ENCODE measurements around the gene TRIM24.

- TF ChIP-seq CTCF (conservative IDR thresholded peaks at IDR 0.05; ENCODE audit: low read length), result no peak
- no peak for TF ChIP-seq EZH2phosphoT487 (IDR thresholded peaks at IDR 0.05; ENCODE audit: borderline replicate concordance, low read depth, low read length)
Measured at GRCh38 chr7:138429577-138430250, 30.3 kb upstream of the TRIM24 start.
